ENCODE data around the gene ALDH3A1.

- TF ChIP-seq CTCF (IDR thresholded peaks at IDR 0.05) (no peak), EP300 (IDR thresholded peaks at IDR 0.05) (no peak), POLR2AphosphoS5 (IDR thresholded peaks at IDR 0.05) (no peak)
Observed at GRCh38 chr17:19780846-19781245, 32.7 kb upstream of the ALDH3A1 start.

Measured in esophagus muscularis mucosa (tissue), 4 donors.